ENCODE results near the gene FCAMR.

The FCAMR gene

GRCh38 chr1:206970446-206970845 is at the start of gene FCAMR:
FCAMR (minus strand) TSS chr1:206970460; CDS start chr1:206970125, 335 bp downstream.
- no peak for FAIRE-seq

DNA sequence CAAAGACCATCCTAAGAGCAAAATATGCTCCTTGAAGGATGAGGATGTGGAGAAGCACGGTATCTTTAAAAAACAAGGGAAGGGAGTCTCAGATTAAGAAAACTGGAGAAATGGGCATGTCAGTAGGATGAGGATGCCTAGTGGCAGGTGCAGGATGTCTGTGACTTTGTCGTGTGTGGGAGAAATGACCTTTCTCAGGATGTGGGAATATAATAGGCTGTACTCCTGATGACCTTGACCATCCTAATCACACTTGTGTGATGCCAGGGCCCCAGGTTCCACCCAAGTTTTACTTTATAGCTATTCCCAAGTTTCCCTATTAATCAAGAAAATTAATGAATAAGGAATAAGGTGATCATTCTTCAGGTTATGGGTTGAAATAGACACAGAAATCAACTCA is 49.4 kb upstream of the FCAMR start:
- no peak for FAIRE-seq

- no peak for FAIRE-seq
These were observed 48.9 kb upstream of the FCAMR start for GRCh38 chr1:207019161-207019560.

GRCh38 chr1:207018707-207019106 is 48.4 kb upstream of the FCAMR start:
- no peak for FAIRE-seq

DNA sequence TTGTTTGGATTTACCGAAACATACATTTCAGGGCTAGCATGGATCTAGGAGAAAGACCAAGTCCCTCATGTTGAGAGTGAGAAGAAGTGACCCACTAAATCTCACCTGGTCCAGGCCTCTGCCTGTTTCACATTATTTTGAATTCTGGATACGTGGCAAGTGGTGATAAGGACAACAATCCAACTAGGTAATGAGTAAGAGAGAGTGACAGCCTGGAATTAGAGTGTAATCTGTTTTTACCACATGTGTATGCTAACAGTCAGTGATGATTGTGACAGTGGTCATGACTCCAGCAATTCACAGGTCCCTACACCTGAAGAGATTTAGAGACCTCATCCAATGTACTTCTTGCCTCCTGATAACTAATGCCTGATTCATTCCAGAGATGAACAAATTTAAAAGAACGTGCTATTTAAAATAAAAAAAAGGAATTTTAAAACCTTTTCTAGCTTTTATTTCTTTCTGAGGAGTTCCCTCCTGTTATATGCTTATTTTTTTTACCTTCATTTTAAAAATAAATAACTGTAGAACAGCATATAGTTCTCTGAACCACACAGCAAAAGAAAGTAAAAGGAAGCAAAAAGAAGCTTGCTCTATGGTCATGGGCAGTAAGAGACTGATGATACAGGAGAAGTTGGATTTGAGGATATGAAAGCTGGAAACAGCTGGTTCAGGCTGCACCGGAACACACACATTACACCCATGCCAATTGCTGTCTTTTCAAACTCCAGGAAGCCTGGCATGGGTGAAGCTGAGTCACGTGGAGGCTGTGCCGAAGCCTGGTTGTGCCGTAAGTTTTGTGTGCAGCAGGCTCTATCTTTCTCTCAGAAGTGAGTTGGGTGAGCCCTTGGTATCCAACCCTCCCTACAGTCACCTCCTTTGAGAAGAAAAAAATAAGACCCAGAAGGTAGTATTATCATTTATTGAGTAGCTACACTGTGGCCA is 47.6 kb upstream of the FCAMR start:
- FAIRE-seq, result no peak

DNA sequence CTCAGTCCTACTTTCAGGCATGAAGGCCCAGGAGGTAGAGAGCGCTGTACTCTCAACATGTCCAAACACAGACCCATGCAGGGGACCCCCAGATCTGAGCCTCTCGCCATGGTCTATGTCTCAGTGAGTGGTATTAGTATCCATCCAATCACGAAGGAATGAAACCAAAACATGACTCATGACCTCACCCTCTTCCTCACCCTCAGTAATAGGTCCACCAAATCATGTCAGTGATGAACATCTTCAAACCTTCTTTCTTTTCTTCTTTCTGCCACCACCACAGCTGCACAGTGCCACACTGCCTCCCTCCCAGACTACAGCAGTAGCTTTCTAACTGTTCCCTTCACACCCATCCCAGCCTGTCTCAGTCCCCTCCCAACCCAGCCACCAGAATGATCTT is 45.5 kb upstream of the FCAMR start:
- no peak for FAIRE-seq

DNA sequence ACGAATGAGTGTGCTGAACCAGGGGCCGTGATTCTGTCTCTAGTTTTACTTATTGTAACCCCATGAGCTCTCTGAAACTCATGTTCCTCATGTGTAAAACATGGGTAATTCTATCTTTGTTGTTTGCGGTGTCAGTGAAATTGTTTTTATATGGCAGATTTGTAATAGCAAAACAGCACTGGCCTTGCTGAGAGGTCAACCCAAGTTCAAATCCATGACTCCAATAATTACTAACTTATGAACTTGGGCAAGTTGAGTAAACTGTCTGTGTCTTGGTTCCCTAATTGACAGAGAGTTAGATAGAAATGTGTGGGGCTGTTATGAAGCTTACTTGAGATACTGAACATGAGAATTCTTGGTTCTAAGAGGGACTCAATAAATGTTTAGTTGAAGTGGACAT is 44.5 kb upstream of the FCAMR start:
- FAIRE-seq, result no peak

DNA sequence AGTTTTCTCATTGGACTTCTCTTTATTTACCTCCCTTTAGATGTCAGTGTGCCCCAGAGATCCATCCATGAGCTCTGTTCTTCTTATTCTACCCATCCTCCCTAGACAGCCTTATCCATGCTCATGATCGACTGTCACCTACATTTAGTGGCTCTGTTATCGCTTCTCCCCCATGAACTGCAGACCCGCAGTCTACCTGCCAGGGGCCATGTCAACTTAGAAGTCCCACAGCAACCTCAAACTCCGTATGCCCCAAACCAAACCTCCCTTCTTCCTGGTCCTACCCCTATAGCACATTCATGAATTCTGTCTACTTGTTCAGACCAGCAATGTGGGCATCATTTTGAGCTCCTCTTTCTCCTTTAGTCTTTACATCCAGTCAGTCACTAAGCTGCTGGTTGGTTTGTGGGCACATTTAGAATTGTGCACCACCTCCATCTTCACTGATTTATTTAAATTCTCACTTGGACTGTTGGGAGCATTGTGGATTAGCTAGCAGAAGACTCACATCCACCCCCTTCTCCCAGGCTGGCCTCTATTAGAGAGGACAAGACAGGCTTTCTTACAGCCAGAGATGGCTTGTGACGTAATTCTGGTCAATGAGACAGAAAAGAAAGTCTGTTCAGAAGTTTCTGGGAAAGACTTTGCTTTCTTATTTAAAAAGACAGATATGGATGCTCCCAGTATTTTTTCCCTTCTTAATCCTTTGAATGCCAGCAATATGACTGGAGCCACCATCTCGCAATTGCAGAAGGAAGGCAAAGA is 43.2 kb upstream of the FCAMR start:
- no peak for FAIRE-seq

- no peak for FAIRE-seq
These were observed 40.5 kb upstream of the FCAMR start for GRCh38 chr1:207010726-207011125.

DNA sequence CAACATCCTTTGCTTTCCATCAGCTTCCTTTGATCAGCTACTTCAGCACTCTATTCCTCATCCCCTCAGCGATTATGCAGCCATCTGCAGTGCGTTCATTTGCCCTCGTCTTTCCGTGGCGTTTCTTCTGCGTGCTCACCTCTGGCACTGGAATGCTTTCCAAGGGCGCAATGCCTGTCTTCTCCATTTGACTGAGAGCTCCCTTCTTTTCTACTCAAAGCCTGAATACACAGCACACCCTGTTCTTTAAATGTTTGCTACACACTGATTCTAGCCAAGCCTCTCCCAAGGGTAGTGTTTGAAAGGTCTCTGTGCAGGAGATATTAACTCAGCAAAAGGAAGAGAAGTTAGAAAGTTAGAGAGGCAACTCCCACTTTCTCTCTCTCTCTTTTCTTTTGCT is 39.7 kb upstream of the FCAMR start:
- FAIRE-seq, result no peak

DNA sequence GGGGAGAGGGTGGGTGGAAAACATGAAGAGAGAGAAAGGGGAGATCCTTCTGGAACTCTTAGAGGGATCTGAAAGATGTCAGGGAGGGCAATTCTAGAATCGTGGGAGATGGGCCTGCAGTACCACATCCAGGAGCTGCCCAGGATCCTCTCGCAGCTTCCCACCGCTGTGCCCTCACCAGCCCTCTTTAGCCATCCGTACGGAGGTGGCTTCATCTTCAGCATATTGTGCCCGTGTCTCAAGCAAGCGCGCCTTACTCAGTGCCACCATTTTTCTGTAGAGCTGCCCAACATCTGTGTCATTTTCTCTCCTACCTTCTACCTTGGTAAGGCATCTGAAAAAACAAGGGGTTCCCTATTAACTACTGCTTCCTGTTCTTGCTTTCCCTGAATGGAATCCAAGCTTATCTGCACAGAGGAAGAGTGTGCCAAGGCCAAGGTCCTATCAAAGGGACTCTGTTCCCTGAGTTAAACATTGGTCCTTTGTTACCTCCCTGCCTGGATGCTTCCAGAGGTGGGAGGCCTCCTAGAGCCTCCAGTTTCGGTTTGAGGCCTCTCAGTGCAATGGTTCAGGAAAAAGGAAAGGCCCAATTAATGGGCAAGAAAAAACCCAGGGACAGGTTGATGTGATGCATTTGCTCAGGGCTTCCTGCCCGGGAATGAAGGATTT is 39.1 kb upstream of the FCAMR start:
- no peak for FAIRE-seq

GRCh38 chr1:207007352-207008033 is 37.2 kb upstream of the FCAMR start:
- FAIRE-seq, result no peak

- no peak for FAIRE-seq
These were observed 36.7 kb upstream of the FCAMR start for GRCh38 chr1:207006914-207007313.

- FAIRE-seq, result no peak
These were observed 35.8 kb upstream of the FCAMR start for GRCh38 chr1:207006083-207006482.

GRCh38 chr1:207004931-207005830 is 34.9 kb upstream of the FCAMR start:
- FAIRE-seq, result no peak

DNA sequence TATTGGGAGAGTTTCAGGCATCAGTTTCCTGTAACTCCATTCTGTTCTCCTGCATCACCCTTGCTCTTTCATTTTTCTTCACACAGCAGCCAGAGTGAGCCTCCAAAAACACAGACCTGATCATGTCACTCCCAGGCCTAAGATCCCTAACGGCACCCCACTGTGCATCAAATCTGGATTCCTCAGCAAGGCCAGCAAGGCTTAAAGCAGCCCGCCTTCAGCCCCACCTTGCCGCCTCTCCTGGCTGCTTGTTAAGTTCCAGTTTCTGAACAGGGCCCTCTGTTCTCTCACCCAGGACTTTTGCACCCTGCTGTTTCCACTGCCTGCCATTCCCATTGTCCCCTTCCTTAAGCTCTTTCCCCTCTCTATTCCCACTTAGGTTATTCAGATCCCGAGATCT is 33.0 kb upstream of the FCAMR start:
- no peak for FAIRE-seq

GRCh38 chr1:207002724-207003146 is 32.5 kb upstream of the FCAMR start:
- no peak for FAIRE-seq

DNA sequence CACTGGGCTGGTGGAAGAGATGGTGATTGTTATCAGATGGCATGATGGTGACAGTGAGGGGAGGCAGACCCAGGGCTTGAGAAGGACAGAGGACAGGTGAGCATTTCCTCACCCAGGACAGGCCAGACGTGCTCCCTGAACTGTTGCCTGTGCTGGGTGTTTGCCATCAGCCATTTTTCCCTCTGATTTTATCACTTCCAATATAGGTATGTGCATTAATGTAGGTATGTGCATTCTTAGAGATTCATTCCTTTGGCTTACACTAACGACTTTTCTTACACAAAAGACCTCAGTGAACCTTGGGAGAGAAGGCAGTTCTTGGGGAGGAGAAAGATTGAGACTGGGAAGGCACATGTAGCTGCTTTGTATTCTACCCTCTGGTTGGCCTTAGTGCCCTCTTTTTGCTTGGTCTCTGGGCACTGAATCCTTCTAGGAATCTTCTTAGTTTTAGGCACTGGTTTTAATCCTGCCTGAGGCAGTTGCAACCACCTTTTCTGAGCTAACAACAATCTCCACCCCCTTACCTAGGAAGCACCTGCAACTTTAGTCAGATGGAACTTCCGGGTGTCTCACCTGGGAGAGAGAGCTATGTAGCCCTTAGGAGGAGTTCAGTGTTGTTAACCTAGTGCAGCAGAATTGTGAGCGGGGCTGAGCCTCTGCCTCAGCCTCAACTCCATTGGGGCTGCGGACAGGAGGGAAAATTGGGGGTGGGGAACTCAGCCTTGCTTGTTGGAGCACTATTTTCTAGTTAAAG is 31.4 kb upstream of the FCAMR start:
- no peak for FAIRE-seq

DNA sequence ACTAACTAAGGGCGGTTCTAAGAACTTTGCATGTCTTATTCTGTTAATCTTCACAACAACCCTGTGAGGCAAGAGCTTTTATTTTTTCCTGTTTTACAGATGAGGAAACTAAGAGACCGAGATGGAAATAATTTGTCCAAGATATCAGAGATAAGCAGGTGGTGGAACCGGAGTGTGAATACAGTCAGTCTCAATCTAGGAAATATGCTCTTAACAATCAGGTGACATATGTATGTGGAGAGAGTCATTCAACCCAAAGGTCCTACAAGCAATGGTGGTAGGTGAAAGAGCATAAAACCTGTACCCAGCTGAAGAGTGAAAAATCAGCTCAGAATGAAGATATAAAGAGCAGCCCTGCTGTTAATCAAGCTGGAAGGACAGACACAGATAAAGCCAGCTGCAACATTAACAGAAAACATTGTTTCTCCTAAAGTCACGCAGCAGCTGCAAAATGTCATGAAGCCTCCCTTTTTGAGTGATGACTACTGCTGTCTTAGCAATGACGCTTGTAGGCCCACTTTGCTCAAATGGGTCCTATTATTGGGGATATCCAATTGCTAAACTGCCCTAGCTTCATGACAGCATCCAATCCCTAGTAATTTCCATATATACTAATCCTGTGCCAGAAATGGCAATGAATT is 30.5 kb upstream of the FCAMR start:
- FAIRE-seq, result no peak

GRCh38 chr1:206998816-206999215 is 28.6 kb upstream of the FCAMR start:
- no peak for FAIRE-seq

Measured in colon (tissue), 2 donors.